ENCODE results near the gene LYZL1. TPM values are rescaled to one million over a fixed set of nuclear protein-coding genes. Genes with fewer than 3 reads are reported as not detected.

The LYZL1 gene
- total and polyA plus RNA-seq, 9 donors, result not detected

DNA sequence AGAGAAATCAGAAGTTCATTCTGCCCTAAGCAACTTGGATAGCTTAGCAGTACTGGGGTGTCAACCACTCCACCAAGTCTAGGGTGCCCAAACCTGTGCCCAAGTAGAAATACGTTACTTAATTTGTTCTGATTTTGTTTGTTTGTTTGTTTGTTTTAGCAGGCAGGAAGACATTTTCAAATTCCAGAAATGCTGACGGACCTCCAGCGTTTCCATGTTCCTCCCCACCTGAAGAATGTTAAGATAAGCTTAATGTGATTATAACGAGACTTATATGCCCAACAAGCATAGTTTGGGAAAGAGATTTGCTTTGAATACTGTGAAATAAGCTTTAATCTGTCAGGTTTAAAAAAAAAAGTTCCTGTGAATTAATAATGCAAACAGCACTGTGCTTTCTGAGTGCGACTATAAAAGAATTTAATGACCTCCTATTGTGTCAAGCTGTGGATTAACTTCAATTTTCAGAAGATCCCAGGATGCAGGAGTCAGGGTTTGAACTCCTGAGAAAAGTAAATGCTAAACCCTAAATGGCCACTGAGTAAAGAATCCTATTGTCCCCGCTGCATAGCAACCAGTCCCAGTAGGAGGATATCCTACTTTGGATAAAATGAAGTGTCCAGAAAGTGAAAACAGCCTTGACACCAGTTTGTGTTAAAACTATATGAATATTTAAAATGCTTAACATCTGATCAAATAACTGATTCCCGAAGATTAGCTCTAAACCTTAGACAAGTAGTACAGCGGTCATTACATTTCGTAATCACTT lies 56.5 kb downstream of the LYZL1 start:
- DNase-seq, result no peak
- no peak overlapping the region for H3K27ac ChIP-seq (ENCODE audit: low read length)
- H3K9me3 ChIP-seq (replicated peaks; ENCODE audit: control insufficient read depth, low read depth, low read length), result peaks cover 7% of the 10 kb centered on the region
- H3K4me3 ChIP-seq (ENCODE audit: low read length), result no peak overlapping the region
- 94% methylated on average over 2 of the region's 9 CpGs for WGBS (ENCODE audit: insufficient coverage)
- no peaks in the 10 kb centered on the region for H3K36me3 ChIP-seq (ENCODE audit: control insufficient read depth, insufficient read depth, low read length)
- H3K4me1 ChIP-seq (ENCODE audit: control insufficient read depth, insufficient read depth, low read length), result peaks cover 11% of the 10 kb centered on the region
- H3K27me3 ChIP-seq (ENCODE audit: control insufficient read depth, insufficient read depth, low read length), result peaks cover 8% of the 10 kb centered on the region

GRCh38 chr10:29345910-29346209 lies 57.0 kb downstream of the LYZL1 start:
- H3K9me3 ChIP-seq (replicated peaks; ENCODE audit: control insufficient read depth, low read depth, low read length), result peaks cover 7% of the 10 kb centered on the region
- H3K27me3 ChIP-seq (ENCODE audit: control insufficient read depth, insufficient read depth, low read length), result peaks cover 8% of the 10 kb centered on the region
- no peak overlapping the region for H3K4me3 ChIP-seq (ENCODE audit: low read length)
- no peak for DNase-seq
- WGBS (ENCODE audit: insufficient coverage), result 88% methylated on average over 3 of the region's 3 CpGs
- no peak overlapping the region for H3K27ac ChIP-seq (ENCODE audit: low read length)
- H3K4me1 ChIP-seq (ENCODE audit: control insufficient read depth, insufficient read depth, low read length), result peaks cover 11% of the 10 kb centered on the region
- H3K36me3 ChIP-seq (ENCODE audit: control insufficient read depth, insufficient read depth, low read length), result no peaks in the 10 kb centered on the region

- Histone ChIP-seq H3K36me3 (ENCODE audit: control insufficient read depth, insufficient read depth, low read length) (no peaks in the 10 kb centered on the region), H3K9me3 (replicated peaks; ENCODE audit: control insufficient read depth, low read depth, low read length) (peaks cover 7% of the 10 kb centered on the region), H3K4me3 (ENCODE audit: low read length) (no peak overlapping the region), H3K27ac (ENCODE audit: low read length) (no peak overlapping the region), H3K27me3 (ENCODE audit: control insufficient read depth, insufficient read depth, low read length) (peaks cover 8% of the 10 kb centered on the region), H3K4me1 (ENCODE audit: control insufficient read depth, insufficient read depth, low read length) (peaks cover 11% of the 10 kb centered on the region)
- 40% methylated on average over 1 of the region's 9 CpGs for WGBS (ENCODE audit: insufficient coverage)
- DNase-seq, result peak; percentile 22
Observed at GRCh38 chr10:29346296-29347001, 57.6 kb downstream of the LYZL1 start.

DNA sequence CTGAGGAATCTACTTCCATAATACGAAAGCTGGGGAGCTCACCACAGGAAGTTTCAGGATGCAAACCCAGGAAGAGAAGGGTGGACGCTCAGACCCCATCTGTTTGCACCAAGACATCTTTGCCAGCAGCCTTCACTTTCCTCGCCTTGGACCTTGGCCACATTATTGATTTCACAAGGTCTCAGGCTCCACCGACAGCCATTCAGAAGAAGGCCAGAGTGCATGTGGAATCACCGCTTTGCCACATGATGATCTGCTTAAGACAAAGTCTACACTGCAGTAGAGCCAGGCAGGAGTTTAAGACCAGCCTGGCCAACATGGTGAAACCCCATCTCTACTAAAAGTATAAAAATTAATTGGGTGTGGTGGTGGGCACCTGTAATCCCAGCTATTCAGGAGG lies 60.0 kb downstream of the LYZL1 start:
- no peak overlapping the region for H3K4me3 ChIP-seq (ENCODE audit: low read length)
- peaks cover 8% of the 10 kb centered on the region for H3K4me1 ChIP-seq (ENCODE audit: control insufficient read depth, insufficient read depth, low read length)
- H3K27ac ChIP-seq (ENCODE audit: low read length), result no peak overlapping the region
- WGBS (ENCODE audit: insufficient coverage), result 79% methylated on average over 5 of the region's 5 CpGs
- H3K36me3 ChIP-seq (ENCODE audit: control insufficient read depth, insufficient read depth, low read length), result no peaks in the 10 kb centered on the region
- no peak for DNase-seq
- H3K9me3 ChIP-seq (replicated peaks; ENCODE audit: control insufficient read depth, low read depth, low read length), result no peaks in the 10 kb centered on the region
- H3K27me3 ChIP-seq (ENCODE audit: control insufficient read depth, insufficient read depth, low read length), result peaks cover 8% of the 10 kb centered on the region

DNA sequence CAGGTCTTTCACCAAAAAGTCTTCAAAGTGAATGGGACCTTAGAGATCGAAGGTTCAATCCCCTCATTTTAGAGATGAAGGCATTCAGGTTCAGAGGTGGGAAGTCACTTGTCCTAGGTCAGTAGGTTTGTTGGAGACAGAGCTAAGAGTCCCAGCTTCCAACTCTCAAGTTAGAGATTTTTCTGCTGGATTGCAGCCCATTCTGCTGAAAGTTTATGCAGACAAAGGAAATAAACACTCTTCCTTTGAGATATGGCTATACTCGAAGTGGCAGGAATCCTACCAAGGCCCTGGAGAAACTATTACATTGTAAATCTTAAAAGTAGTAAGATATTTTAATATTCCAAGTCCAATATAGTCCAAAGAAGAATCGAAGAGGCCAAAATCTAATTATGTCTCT lies 64.4 kb downstream of the LYZL1 start:
- no peaks in the 10 kb centered on the region for H3K4me1 ChIP-seq (ENCODE audit: control insufficient read depth, insufficient read depth, low read length)
- no peak overlapping the region for H3K27ac ChIP-seq (ENCODE audit: low read length)
- H3K27me3 ChIP-seq (ENCODE audit: control insufficient read depth, insufficient read depth, low read length), result peaks cover 7% of the 10 kb centered on the region
- no CpG with 5 or more reads among the region's 3 CpGs for WGBS (ENCODE audit: insufficient coverage)
- DNase-seq, result peak; percentile 80
- no peaks in the 10 kb centered on the region for H3K9me3 ChIP-seq (replicated peaks; ENCODE audit: control insufficient read depth, low read depth, low read length)
- no peak overlapping the region for H3K4me3 ChIP-seq (ENCODE audit: low read length)
- no peaks in the 10 kb centered on the region for H3K36me3 ChIP-seq (ENCODE audit: control insufficient read depth, insufficient read depth, low read length)

- H3K36me3 ChIP-seq (ENCODE audit: control insufficient read depth, insufficient read depth, low read length), result no peaks in the 10 kb centered on the region
- no peak overlapping the region for H3K27ac ChIP-seq (ENCODE audit: low read length)
- DNase-seq, result no peak
- no peak overlapping the region for H3K4me3 ChIP-seq (ENCODE audit: low read length)
- 27% methylated on average over 1 of the region's 3 CpGs for WGBS (ENCODE audit: insufficient coverage)
- peaks cover 7% of the 10 kb centered on the region for H3K27me3 ChIP-seq (ENCODE audit: control insufficient read depth, insufficient read depth, low read length)
- H3K4me1 ChIP-seq (ENCODE audit: control insufficient read depth, insufficient read depth, low read length), result no peaks in the 10 kb centered on the region
- no peaks in the 10 kb centered on the region for H3K9me3 ChIP-seq (replicated peaks; ENCODE audit: control insufficient read depth, low read depth, low read length)
Observed at GRCh38 chr10:29353887-29354561, 65.2 kb downstream of the LYZL1 start.

- Histone ChIP-seq H3K36me3 (ENCODE audit: control insufficient read depth, insufficient read depth, low read length) (no peaks in the 10 kb centered on the region), H3K27ac (ENCODE audit: low read length) (no peak overlapping the region), H3K4me1 (ENCODE audit: control insufficient read depth, insufficient read depth, low read length) (no peaks in the 10 kb centered on the region), H3K4me3 (ENCODE audit: low read length) (no peak overlapping the region), H3K27me3 (ENCODE audit: control insufficient read depth, insufficient read depth, low read length) (peaks cover 7% of the 10 kb centered on the region), H3K9me3 (replicated peaks; ENCODE audit: control insufficient read depth, low read depth, low read length) (no peaks in the 10 kb centered on the region)
- 60% methylated on average over 2 of the region's 6 CpGs for WGBS (ENCODE audit: insufficient coverage)
- no peak for DNase-seq
Observed at GRCh38 chr10:29355411-29355991, 66.6 kb downstream of the LYZL1 start.

DNA sequence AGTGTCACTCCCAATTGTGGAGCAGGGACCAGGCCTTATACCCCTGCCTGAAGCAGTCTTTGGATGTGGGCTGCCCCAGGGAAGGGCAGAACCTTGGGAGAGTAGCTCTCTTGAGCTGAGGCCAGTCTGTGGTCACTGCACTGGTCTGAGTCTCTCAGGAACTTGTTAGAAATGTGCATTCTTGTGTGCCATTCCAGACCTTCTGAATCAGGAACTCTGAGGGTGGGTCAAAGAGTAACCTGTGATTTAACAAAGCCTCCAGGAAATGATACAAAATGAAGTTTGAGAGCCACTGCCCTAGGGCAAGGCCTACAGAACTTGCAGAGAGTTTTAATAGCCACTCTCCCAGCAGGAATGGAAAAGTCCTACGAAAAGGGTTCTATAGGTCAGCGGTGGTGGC lies 68.1 kb downstream of the LYZL1 start:
- 90% methylated on average over 2 of the region's 2 CpGs for WGBS (ENCODE audit: insufficient coverage)
- peaks cover 7% of the 10 kb centered on the region for H3K27me3 ChIP-seq (ENCODE audit: control insufficient read depth, insufficient read depth, low read length)
- H3K9me3 ChIP-seq (replicated peaks; ENCODE audit: control insufficient read depth, low read depth, low read length), result no peaks in the 10 kb centered on the region
- H3K4me1 ChIP-seq (ENCODE audit: control insufficient read depth, insufficient read depth, low read length), result no peaks in the 10 kb centered on the region
- no peaks in the 10 kb centered on the region for H3K36me3 ChIP-seq (ENCODE audit: control insufficient read depth, insufficient read depth, low read length)
- no peak overlapping the region for H3K4me3 ChIP-seq (ENCODE audit: low read length)
- H3K27ac ChIP-seq (ENCODE audit: low read length), result no peak overlapping the region
- no peak for DNase-seq

- Histone ChIP-seq H3K27ac (ENCODE audit: low read length) (no peak overlapping the region), H3K4me3 (ENCODE audit: low read length) (no peak overlapping the region), H3K36me3 (ENCODE audit: control insufficient read depth, insufficient read depth, low read length) (no peaks in the 10 kb centered on the region), H3K9me3 (replicated peaks; ENCODE audit: control insufficient read depth, low read depth, low read length) (no peaks in the 10 kb centered on the region), H3K27me3 (ENCODE audit: control insufficient read depth, insufficient read depth, low read length) (peaks cover 5% of the 10 kb centered on the region), H3K4me1 (ENCODE audit: control insufficient read depth, insufficient read depth, low read length) (no peaks in the 10 kb centered on the region)
- 78% methylated on average over 8 of the region's 12 CpGs for WGBS (ENCODE audit: insufficient coverage)
- DNase-seq, result no peak
Observed at GRCh38 chr10:29358010-29358616, 69.2 kb downstream of the LYZL1 start.
